Fibroblast of lung (primary cell): ENCODE measurements around the gene EIF2B2. TPM values are rescaled to one million over a fixed set of nuclear protein-coding genes. Genes with fewer than 3 reads are reported as not detected.

Experiments
- DNase-seq, 2 donors: peaks; one replicate each; pipeline versions ENCODE4 v3.0.0 to v3.0.0-alpha.2; 2010; ENCODE audit warnings: low read depth in 2 of 2
- H2AFZ ChIP-seq: 2 replicates; pipeline ENCODE4 v1.5.1; 2012; ENCODE audit warnings: low read length, control low read depth, inconsistent platforms
- H3K27ac ChIP-seq: 2 replicates; pipeline ENCODE4 v1.5.1; 2011; ENCODE audit warnings: low read length, control low read depth; ENCODE audit not compliant: insufficient read depth
- H3K27me3 ChIP-seq: 2 replicates; pipeline ENCODE4 v1.5.1; 2011; ENCODE audit warnings: mild to moderate bottlenecking, low read length; ENCODE audit not compliant: control insufficient read depth, insufficient read depth
- H3K36me3 ChIP-seq: 2 replicates; pipeline ENCODE4 v1.5.1; 2011; ENCODE audit warnings: low read length; ENCODE audit not compliant: control insufficient read depth, insufficient read depth
- H3K4me1 ChIP-seq: 2 replicates; pipeline ENCODE4 v1.5.1; 2011; ENCODE audit warnings: low read length; ENCODE audit not compliant: control insufficient read depth, insufficient read depth; ENCODE audit errors: extremely low read depth
- H3K4me2 ChIP-seq: 2 replicates; pipeline ENCODE4 v1.5.1; 2011; ENCODE audit warnings: low read length, control low read depth; ENCODE audit not compliant: insufficient read depth; ENCODE audit errors: extremely low read depth
- H3K4me3 ChIP-seq, 4 experiments: fragments of 200-600 bp in 1 of 4; sonication (generic) in 1 of 4; replicated peaks in 1 of 4; 2 replicates each; pipeline ENCODE4 v1.5.1; 2011 to 2016; ENCODE audit warnings: low read length in 4 of 4, low read depth in 3 of 4, mild to moderate bottlenecking in 3 of 4, control low read depth in 2 of 4, inconsistent platforms in 1 of 4, mixed read lengths in 1 of 4; ENCODE audit not compliant: insufficient read depth in 1 of 4; ENCODE audit errors: control extremely low read depth in 1 of 4
- H3K79me2 ChIP-seq: 2 replicates; pipeline ENCODE4 v1.5.1; 2012; ENCODE audit warnings: mild to moderate bottlenecking, low read length, inconsistent platforms; ENCODE audit not compliant: control insufficient read depth, insufficient read depth
- H3K9ac ChIP-seq: 2 replicates; pipeline ENCODE4 v1.5.1; 2011; ENCODE audit warnings: mild to moderate bottlenecking, low read length, control low read depth; ENCODE audit not compliant: insufficient read depth
- H3K9me3 ChIP-seq: 2 replicates; pipeline ENCODE4 v1.5.1; 2012; ENCODE audit warnings: low read depth, low read length; ENCODE audit not compliant: control insufficient read depth, insufficient read depth
- H4K20me1 ChIP-seq: 2 replicates; pipeline ENCODE4 v1.5.1; 2011; ENCODE audit warnings: low read length; ENCODE audit not compliant: control insufficient read depth, insufficient read depth; ENCODE audit errors: extremely low read depth
- EZH2 ChIP-seq: IDR thresholded peaks from 2 replicates; pipeline ENCODE4 v1.5.1; 2012; ENCODE audit warnings: low read length, control low read depth, mild to moderate bottlenecking; ENCODE audit errors: missing control alignments
- polyA plus RNA-seq, 2 donors: library from polyadenylated mRNA; depleted of rRNA in 1 of 2; stranded (reverse) in 1 of 2; unstranded in 1 of 2; fragments of >200 nt; gene quantifications; 2 replicates each; pipeline ENCODE4 v1.2.1, GENCODE V29; 2011 to 2012; ENCODE audit warnings: missing spikeins in 1 of 2
- total RNA-seq: library from RNA; depleted of rRNA; stranded (reverse); fragments of >200 nt; gene quantifications from 2 replicates; pipeline ENCODE4 v1.2.1, GENCODE V29; 2014
- TF ChIP-seq, protein P1 (sequence below), 2 donors: IDR thresholded peaks in 1 of 2; conservative IDR thresholded peaks in 1 of 2; 1 replicate in 1 of 2; 2 replicates in 1 of 2; pipeline ENCODE4 v1.5.1; 2011 to 2012; ENCODE audit warnings: low read length in 2 of 2, control low read depth in 1 of 2, inconsistent platforms in 1 of 2, low read depth in 1 of 2, mild to moderate bottlenecking in 1 of 2

The EIF2B2 gene
- total and polyA plus RNA-seq, 2 donors (not counting 1 experiment from before 2014, with no cell fraction given) = 30.2 to 83.6 TPM

- Histone ChIP-seq H3K4me1 (no peaks in the 10 kb centered on the region), H3K4me3 (no peak overlapping the region), H3K4me2 (no peak overlapping the region), H3K36me3 (no peaks in the 10 kb centered on the region), H3K27me3 (peaks cover 7% of the 10 kb centered on the region), H3K27ac (no peak overlapping the region), H4K20me1 (no peaks in the 10 kb centered on the region), H3K9ac (no peak overlapping the region), H2AFZ (no peak overlapping the region), H3K79me2 (no peaks in the 10 kb centered on the region), H3K9me3 (no peaks in the 10 kb centered on the region)
- TF ChIP-seq, protein P1, sequence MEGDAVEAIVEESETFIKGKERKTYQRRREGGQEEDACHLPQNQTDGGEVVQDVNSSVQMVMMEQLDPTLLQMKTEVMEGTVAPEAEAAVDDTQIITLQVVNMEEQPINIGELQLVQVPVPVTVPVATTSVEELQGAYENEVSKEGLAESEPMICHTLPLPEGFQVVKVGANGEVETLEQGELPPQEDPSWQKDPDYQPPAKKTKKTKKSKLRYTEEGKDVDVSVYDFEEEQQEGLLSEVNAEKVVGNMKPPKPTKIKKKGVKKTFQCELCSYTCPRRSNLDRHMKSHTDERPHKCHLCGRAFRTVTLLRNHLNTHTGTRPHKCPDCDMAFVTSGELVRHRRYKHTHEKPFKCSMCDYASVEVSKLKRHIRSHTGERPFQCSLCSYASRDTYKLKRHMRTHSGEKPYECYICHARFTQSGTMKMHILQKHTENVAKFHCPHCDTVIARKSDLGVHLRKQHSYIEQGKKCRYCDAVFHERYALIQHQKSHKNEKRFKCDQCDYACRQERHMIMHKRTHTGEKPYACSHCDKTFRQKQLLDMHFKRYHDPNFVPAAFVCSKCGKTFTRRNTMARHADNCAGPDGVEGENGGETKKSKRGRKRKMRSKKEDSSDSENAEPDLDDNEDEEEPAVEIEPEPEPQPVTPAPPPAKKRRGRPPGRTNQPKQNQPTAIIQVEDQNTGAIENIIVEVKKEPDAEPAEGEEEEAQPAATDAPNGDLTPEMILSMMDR (conservative IDR thresholded peaks at IDR 0.05 in 1 of 2, IDR thresholded peaks at IDR 0.05 in 1 of 2; ENCODE audit: low read depth in 1 of 2, low read length in 2 of 2) = no peak
- no peak for TF ChIP-seq EZH2
- DNase-seq = no peak
Measured at GRCh38 chr14:74962493-74962892, 40.2 kb upstream of the EIF2B2 start.

DNA sequence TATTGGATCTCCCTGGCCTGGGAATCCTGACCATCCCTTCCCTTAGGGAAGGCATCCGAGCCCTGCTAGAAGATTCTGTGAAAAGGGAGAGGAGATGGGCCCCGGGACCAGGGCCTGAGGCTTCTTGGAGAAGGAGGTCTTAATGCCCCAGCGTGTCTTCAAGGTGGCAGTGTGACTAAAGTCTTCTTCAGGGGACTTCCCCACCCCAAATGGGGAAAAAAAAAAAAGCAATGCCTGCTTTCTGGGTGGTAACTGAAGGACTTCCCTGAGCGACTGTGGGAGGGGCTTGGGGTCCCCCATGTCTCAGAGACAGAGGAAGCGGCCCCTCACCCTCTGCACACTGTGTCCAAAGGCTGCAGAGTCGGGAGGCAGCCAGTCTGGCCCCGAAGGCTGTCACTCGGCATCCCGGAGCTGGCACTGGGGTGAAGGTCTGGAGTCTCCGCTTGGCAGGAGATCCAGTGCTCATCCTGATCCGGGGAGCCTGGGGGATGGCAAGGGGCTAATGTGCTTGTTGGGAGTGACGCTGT lies 39.5 kb upstream of the EIF2B2 start:
- no peak for DNase-seq
- Histone ChIP-seq H3K4me2 (no peak overlapping the region), H3K4me3 (no peak overlapping the region), H3K27ac (no peak overlapping the region), H3K4me1 (no peaks in the 10 kb centered on the region), H3K9me3 (no peaks in the 10 kb centered on the region), H3K36me3 (no peaks in the 10 kb centered on the region), H4K20me1 (no peaks in the 10 kb centered on the region), H2AFZ (no peak overlapping the region), H3K79me2 (no peaks in the 10 kb centered on the region), H3K9ac (no peak overlapping the region), H3K27me3 (peaks cover 5% of the 10 kb centered on the region)
- TF ChIP-seq EZH2 = no peak
- TF ChIP-seq, protein P1 (conservative IDR thresholded peaks at IDR 0.05 in 1 of 2, IDR thresholded peaks at IDR 0.05 in 1 of 2; ENCODE audit: low read depth in 1 of 2, low read length in 2 of 2) = no peak

- TF ChIP-seq, protein P1 (conservative IDR thresholded peaks at IDR 0.05 in 1 of 2, IDR thresholded peaks at IDR 0.05 in 1 of 2; ENCODE audit: low read depth in 1 of 2, low read length in 2 of 2) = no peak
- TF ChIP-seq EZH2 = no peak
Measured at GRCh38 chr14:74963705-74964271, 38.9 kb upstream of the EIF2B2 start.

More at GRCh38 chr14:74963705-74964271, 38.9 kb upstream of the EIF2B2 start:
- no peaks in the 10 kb centered on the region for H3K79me2 ChIP-seq
- no peak overlapping the region for H3K4me3 ChIP-seq
- no peak overlapping the region for H3K4me2 ChIP-seq
- peak; percentile 71 to 73 for DNase-seq
- H4K20me1 ChIP-seq = no peaks in the 10 kb centered on the region
- no peaks in the 10 kb centered on the region for H3K4me1 ChIP-seq
- peaks cover 5% of the 10 kb centered on the region for H3K27me3 ChIP-seq
- no peaks in the 10 kb centered on the region for H3K36me3 ChIP-seq
- no peak overlapping the region for H3K9ac ChIP-seq
- no peaks in the 10 kb centered on the region for H3K9me3 ChIP-seq
- H2AFZ ChIP-seq = no peak overlapping the region
- no peak overlapping the region for H3K27ac ChIP-seq
